ENCODE data around the gene GNAI1. TPM values are rescaled to one million over a fixed set of nuclear protein-coding genes. Genes with fewer than 3 reads are reported as not detected.

GNAI1 gene
- total RNA-seq, 1 donor from 2014 or later, result 35.5 TPM

- no peaks in the 10 kb centered on the region for H3K36me3 ChIP-seq (ENCODE audit: insufficient read depth, low read length)
- H3K27ac ChIP-seq (ENCODE audit: low read depth, low read length), result no peak overlapping the region
- no peak overlapping the region for H3K4me3 ChIP-seq (ENCODE audit: insufficient read depth, low read depth, low read length)
- no peak overlapping the region for H3K4me2 ChIP-seq (ENCODE audit: low read length)
- H2AFZ ChIP-seq (ENCODE audit: low read depth, low read length), result no peak overlapping the region
- no peak overlapping the region for H3K9ac ChIP-seq (ENCODE audit: low read length)
- no peaks in the 10 kb centered on the region for H3K27me3 Mint-ChIP-seq (ENCODE audit: low read depth, unreplicated experiment)
- H3K4me1 ChIP-seq (ENCODE audit: insufficient read depth, low read length), result no peaks in the 10 kb centered on the region
- H3K36me3 Mint-ChIP-seq (ENCODE audit: low read depth, unreplicated experiment), result no peaks in the 10 kb centered on the region
- no peak overlapping the region for H3K4me3 Mint-ChIP-seq (ENCODE audit: unreplicated experiment)
- DNase-seq (ENCODE audit: low read depth) (no peak), FAIRE-seq (peak; percentile 60)
- no peak for TF ChIP-seq EZH2 (IDR thresholded peaks at IDR 0.05; ENCODE audit: insufficient read depth, low read length)
- no peak for TF ChIP-seq CTCF (IDR thresholded peaks at IDR 0.05; ENCODE audit: insufficient read depth, low read depth, low read length)
- no peaks in the 10 kb centered on the region for H3K9me3 Mint-ChIP-seq (ENCODE audit: unreplicated experiment)
- H4K20me1 ChIP-seq (ENCODE audit: insufficient read depth, low read length), result no peaks in the 10 kb centered on the region
- H3K4me1 Mint-ChIP-seq (ENCODE audit: low read depth, unreplicated experiment), result no peaks in the 10 kb centered on the region
- no peaks in the 10 kb centered on the region for H3K27me3 ChIP-seq (ENCODE audit: insufficient read depth, low read length)
- H3K9me3 ChIP-seq (ENCODE audit: insufficient read depth, low read depth, low read length), result no peaks in the 10 kb centered on the region
- H3K79me2 ChIP-seq (ENCODE audit: insufficient read depth, low read length), result no peaks in the 10 kb centered on the region
- no peak overlapping the region for H3K27ac Mint-ChIP-seq (ENCODE audit: unreplicated experiment)
Observed at GRCh38 chr7:80263333-80263732, 128.7 kb downstream of the GNAI1 start.

- Histone ChIP-seq H4K20me1 (ENCODE audit: insufficient read depth, low read length) (no peaks in the 10 kb centered on the region), H3K9ac (ENCODE audit: low read length) (no peak overlapping the region), H3K4me1 (ENCODE audit: insufficient read depth, low read length) (no peaks in the 10 kb centered on the region), H3K79me2 (ENCODE audit: insufficient read depth, low read length) (no peaks in the 10 kb centered on the region), H3K4me2 (ENCODE audit: low read length) (no peak overlapping the region), H3K27ac (ENCODE audit: low read depth, low read length) (no peak overlapping the region), H3K4me3 (ENCODE audit: insufficient read depth, low read depth, low read length) (no peak overlapping the region), H3K27me3 (ENCODE audit: insufficient read depth, low read length) (no peaks in the 10 kb centered on the region), H3K36me3 (ENCODE audit: insufficient read depth, low read length) (no peaks in the 10 kb centered on the region), H3K9me3 (ENCODE audit: insufficient read depth, low read depth, low read length) (no peaks in the 10 kb centered on the region), H2AFZ (ENCODE audit: low read depth, low read length) (no peak overlapping the region)
- no peak overlapping the region for H3K4me3 Mint-ChIP-seq (ENCODE audit: unreplicated experiment)
- H3K36me3 Mint-ChIP-seq (ENCODE audit: low read depth, unreplicated experiment), result no peaks in the 10 kb centered on the region
- TF ChIP-seq EZH2 (IDR thresholded peaks at IDR 0.05; ENCODE audit: insufficient read depth, low read length) (no peak), CTCF (IDR thresholded peaks at IDR 0.05; ENCODE audit: insufficient read depth, low read depth, low read length) (no peak)
- H3K27me3 Mint-ChIP-seq (ENCODE audit: low read depth, unreplicated experiment), result no peaks in the 10 kb centered on the region
- no peaks in the 10 kb centered on the region for H3K9me3 Mint-ChIP-seq (ENCODE audit: unreplicated experiment)
- H3K27ac Mint-ChIP-seq (ENCODE audit: unreplicated experiment), result no peak overlapping the region
- no peak for FAIRE-seq
- H3K4me1 Mint-ChIP-seq (ENCODE audit: low read depth, unreplicated experiment), result no peaks in the 10 kb centered on the region
- DNase-seq (ENCODE audit: low read depth), result no peak
Observed at GRCh38 chr7:80263821-80264220, 129.2 kb downstream of the GNAI1 start.

GRCh38 chr7:80264769-80265495 lies 130.3 kb downstream of the GNAI1 start:
- H3K36me3 Mint-ChIP-seq (ENCODE audit: low read depth, unreplicated experiment), result no peaks in the 10 kb centered on the region

More at GRCh38 chr7:80264769-80265495, 130.3 kb downstream of the GNAI1 start:
- Mint-ChIP-seq H3K27me3 (ENCODE audit: low read depth, unreplicated experiment) (no peaks in the 10 kb centered on the region), H3K4me1 (ENCODE audit: low read depth, unreplicated experiment) (no peaks in the 10 kb centered on the region), H3K9me3 (ENCODE audit: unreplicated experiment) (no peaks in the 10 kb centered on the region), H3K4me3 (ENCODE audit: unreplicated experiment) (no peak overlapping the region), H3K27ac (ENCODE audit: unreplicated experiment) (no peak overlapping the region)
- Histone ChIP-seq H3K4me3 (ENCODE audit: insufficient read depth, low read depth, low read length) (no peak overlapping the region), H2AFZ (ENCODE audit: low read depth, low read length) (no peak overlapping the region), H4K20me1 (ENCODE audit: insufficient read depth, low read length) (no peaks in the 10 kb centered on the region), H3K4me2 (ENCODE audit: low read length) (no peak overlapping the region), H3K4me1 (ENCODE audit: insufficient read depth, low read length) (no peaks in the 10 kb centered on the region), H3K79me2 (ENCODE audit: insufficient read depth, low read length) (no peaks in the 10 kb centered on the region), H3K27ac (ENCODE audit: low read depth, low read length) (no peak overlapping the region), H3K9me3 (ENCODE audit: insufficient read depth, low read depth, low read length) (no peaks in the 10 kb centered on the region), H3K27me3 (ENCODE audit: insufficient read depth, low read length) (no peaks in the 10 kb centered on the region), H3K36me3 (ENCODE audit: insufficient read depth, low read length) (no peaks in the 10 kb centered on the region), H3K9ac (ENCODE audit: low read length) (no peak overlapping the region)
- TF ChIP-seq EZH2 (IDR thresholded peaks at IDR 0.05; ENCODE audit: insufficient read depth, low read length), result no peak
- no peak for TF ChIP-seq CTCF (IDR thresholded peaks at IDR 0.05; ENCODE audit: insufficient read depth, low read depth, low read length)
- DNase-seq (ENCODE audit: low read depth), result no peak
- FAIRE-seq, result no peak

Measured in astrocyte (in vitro differentiated cells and primary cell).